Iris pigment epithelial cell (primary cell): ENCODE results near the gene PDGFD.

Source experiments
- DNase-seq: peaks from one replicate; pipeline ENCODE4 v3.0.0-alpha.2; 2011; ENCODE audit warnings: low read depth

The PDGFD gene

DNA sequence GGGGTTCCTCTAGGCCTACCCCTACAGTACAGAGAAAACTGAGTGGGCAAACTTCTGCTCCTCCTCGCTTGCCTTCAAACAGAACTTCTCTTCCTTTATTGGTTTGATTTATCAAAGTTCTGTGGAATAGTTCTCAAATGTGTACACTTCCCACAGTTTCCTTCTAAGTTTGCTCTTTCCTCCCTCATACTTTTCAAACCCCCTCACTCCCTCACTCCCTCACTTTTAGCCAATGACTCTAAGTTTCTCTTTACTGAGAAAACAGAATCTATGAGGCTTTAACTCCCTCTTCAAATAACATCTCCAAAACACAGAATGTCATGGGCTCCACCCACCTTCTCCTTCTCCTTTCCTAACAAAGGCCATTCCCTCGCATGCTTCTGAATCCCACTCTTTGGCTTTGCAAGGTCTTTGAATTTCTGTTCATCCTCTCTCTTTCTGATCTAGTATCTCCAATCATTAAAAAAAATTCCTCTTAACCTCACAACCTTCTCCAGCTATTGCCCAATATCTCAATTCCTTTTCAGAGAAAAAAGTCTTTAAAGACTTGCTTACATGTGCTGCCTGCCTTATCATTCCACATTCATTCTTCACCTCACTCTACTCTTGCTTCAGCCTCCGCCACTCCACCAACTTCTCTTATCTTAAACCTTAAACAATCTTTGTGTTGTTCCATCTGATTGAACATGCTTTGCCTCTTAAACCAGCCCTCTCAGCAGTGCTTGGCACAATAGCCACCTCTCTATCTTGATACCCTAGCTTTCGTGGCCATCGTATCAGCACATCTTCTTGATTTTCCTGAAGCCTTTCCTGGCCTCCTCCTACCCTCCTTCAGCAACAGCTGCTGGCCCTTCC, 70.3 kb downstream of the PDGFD start:
- peak; percentile 39 for DNase-seq

DNA sequence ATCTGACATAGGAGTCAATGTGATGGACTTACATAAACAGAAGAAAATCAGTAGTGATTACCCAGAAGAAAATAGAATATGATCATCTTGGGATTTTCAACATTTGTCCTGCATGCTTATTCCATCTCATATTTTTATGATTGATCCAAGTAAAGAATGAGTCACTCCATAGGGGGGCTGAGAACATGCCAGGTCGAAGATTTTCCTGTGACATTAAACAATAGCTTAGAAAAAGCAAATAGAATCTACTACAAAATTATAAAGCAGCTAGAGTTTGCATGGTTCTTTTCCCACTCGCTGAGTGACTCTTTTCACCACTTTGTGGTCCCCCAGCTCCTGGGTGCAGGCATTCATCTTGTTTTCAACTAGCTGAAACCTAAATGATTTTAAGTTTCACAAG, 71.2 kb downstream of the PDGFD start:
- DNase-seq, result no peak

DNA sequence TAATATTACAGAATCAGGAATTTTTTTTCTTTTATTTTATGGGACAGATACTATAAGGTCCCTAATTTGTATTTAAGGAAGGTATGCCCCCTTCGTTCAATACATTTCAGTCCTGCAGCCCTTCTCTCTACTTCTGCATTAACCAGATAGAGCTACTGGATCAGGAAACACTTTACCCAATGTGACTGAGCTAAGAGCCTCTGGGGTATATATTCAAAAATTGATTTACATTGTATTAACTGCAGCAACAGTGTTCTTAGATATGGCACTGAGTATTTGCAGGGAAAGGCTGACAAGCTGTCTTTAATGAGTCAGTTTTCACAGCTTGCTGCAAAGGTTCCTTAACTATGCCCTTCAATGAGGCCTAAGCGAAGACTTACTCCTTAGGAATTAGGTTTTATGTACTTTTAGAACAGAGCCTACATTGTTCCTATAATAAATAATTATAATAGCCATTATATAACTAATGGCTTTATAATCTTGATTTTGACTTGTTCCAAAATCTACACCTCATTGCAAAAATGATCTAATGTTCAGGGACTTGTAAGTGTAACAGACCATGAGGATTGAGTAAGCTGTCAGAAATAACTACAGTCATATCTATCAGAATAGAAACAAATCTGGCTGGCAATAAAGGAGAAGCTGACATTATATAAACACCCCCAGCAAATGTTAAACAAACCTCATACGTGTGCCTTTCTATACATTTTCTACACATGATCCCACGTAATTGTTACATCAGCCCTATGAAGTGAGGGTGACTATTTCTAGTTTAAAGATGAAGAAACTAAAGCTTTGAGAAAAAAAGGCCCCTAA, 72.5 kb downstream of the PDGFD start:
- no peak for DNase-seq

GRCh38 chr11:104090767-104091166, 73.2 kb downstream of the PDGFD start:
- no peak for DNase-seq

DNA sequence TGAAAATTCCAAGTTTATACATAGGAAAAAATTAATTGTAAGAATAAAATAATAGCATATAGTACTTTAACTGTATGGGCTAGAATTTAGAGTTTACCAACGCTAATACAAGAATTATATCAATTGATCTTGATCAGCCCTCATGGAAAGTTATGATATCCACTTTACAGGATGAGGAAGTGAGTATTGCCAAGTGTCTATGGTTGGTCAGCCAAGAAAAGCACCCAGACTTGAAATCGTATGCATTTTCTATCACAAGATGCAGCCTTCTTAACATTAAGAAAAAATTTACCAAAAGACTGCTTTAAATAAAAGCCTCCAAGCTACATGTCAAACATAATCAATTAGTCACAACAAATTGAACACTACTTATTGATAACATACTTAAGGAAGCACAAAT, 74.5 kb downstream of the PDGFD start:
- DNase-seq, result no peak

DNA sequence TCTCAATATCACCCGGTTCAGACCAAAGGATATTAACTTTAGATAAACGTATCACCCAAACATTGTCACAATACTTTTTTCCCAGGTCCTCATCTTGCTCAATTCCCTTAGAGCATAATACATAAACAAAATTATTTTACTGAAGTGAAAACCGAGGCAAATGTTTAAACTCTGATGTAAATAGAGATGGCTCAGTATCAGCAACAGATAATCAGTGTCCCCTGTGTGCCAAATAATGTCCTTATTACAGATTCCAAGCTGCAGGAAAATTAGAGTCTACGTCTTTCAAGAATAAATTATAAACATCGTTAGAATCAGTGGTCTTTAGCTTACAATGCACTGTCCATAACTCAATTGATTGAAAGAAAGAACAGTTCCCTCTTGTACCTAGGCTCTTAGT, 77.3 kb downstream of the PDGFD start:
- DNase-seq, result no peak

GRCh38 chr11:104078995-104079394, 85.0 kb downstream of the PDGFD start:
- DNase-seq, result no peak

GRCh38 chr11:104078245-104078644, 85.7 kb downstream of the PDGFD start:
- DNase-seq, result no peak

GRCh38 chr11:104076455-104076854, 87.5 kb downstream of the PDGFD start:
- peak; percentile 53 for DNase-seq

DNA sequence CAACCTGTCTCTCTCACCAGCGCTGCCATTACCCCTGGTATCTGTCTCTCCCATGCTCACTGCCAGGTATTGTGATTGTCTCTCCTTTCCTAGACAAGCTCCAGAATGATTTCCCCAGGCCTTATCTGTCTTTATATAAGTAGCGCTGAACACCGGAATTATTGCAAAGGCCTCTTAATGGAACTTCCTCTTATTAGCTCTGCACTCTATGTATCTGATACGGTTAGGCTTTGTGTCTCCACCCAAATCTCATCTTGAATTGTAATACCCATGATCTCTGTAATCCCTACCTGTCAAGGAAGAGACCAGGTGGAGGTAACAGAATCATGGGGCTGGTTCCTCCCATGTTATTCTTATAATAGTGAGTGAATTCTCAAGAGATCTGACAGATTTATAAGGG, 88.2 kb downstream of the PDGFD start:
- no peak for DNase-seq

DNA sequence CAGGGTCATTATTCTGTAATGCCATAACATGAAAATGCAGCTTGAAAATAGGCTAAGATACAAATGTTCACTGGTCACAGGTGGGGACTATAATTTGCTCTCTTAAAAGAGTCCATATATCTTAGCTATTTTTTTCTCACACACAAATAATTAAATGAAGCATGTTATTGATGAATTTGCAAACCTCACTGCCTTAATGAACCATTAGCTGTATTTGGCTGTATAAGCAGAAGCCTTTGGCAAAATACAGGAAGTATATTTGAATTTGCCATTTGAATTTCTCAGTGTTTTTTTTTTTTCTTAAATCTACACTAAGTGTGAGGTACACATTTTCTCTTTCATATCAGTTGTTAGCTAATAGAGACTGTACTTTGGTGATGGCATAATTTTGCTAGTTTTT, 88.9 kb downstream of the PDGFD start:
- no peak for DNase-seq

DNA sequence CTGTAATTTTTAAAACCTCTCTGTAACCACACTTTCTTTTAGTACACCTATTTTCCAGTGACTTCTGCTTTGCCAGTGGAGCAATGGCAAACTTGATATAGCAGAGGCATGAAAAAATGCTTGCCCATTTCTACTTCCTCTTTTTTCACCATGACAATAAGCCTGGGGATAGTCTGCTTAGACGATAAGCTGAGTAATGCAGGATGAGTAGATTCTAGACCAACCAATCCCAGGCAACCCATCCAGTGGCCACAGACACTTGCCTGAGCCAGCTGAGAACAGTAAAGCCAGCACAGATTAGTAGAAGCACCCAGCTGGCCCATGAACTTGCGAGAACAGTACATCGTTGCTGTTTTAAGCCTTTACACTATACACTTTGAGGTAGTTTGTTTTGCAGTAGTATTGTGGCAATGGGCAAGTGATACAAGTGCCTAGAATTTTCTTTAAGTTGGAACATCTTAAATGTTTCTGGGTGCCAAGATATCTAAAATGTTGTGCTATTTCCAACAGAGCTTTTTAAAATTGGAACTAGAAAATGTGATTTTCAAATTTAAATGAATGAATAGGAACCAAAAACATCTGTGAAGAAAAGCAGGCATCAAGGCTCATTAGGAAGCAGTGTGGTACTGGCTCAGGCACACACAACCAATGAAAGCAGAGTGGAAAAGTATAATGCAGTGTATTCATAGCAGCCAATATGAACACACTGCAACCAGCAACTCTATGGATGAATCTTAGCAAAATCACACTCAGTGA, 89.8 kb downstream of the PDGFD start:
- DNase-seq, result peak; percentile 93

GRCh38 chr11:104067534-104067933, 96.4 kb downstream of the PDGFD start:
- no peak for DNase-seq

GRCh38 chr11:104064034-104064630, 99.8 kb downstream of the PDGFD start:
- DNase-seq, result no peak

DNA sequence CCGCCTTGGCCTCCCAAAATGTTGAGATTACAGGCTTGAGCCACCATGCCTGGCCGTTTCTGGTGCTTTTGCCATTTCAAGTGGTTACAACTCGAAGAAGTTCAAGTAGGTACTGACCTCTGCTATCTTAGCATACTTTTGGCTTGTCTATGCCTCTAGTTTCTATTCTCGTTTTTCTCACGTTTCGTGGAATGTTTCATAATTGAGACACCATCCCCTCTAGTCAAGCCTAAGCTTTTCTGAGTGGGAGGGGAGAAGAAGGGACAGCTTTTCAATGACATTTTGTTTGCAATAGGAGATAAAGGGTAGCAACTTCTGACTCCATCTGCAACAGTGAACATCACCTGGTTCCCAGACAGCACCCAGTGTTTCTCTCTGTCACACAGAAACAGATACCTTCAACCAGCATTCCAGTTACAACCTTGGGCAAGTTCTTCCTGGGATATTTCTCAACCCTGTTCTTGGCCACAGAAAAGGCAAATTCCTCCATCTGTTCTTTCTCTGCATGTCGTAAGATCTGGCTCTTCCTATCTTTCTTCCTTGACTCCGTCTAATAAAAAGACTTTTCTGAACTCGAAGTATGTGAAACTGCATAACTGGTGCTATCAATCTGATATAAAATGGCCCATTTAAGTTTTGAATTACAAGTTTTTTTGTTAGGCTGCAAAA, 102.0 kb downstream of the PDGFD start:
- peak; percentile 64 for DNase-seq

- no peak for DNase-seq
These were observed 103.1 kb downstream of the PDGFD start for GRCh38 chr11:104060820-104061219.

DNA sequence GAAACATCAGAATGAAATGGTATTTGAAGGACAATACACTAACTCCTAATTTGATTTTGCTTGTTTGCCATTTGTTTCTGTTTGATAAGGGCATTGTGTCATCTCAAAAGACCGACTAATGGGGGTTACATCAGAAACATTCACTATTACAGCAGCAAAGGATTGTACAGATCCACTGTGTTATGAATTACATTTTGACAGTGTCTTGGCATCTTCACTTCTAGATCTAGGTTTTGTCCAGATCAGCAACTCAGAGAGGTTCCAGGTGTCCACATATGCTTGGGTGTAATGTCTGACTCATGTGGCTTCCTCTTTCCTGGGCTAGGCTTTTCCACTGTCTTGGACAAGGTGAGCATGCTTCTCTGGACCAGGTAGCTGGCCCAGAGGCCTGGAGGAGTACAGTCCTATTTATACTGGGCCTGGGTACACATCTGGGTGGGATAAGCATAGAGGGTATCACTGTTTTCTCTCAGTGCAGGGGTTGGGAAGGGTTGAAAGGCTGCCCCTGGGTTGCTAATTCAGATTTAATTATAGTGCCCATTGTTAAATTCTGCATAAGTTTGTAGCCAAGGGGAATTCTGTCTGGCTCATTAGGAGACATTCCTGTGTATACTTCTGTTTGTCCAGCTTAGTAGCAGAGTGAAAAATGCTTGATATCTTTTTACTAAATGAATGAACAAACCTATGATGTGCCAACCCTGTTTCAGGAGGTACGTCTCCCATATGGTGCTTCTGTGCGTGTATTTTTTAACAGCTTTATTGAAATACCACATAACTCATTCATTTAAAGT, 103.7 kb downstream of the PDGFD start:
- no peak for DNase-seq

- no peak for DNase-seq
These were observed 105.3 kb downstream of the PDGFD start for GRCh38 chr11:104058680-104059079.

DNA sequence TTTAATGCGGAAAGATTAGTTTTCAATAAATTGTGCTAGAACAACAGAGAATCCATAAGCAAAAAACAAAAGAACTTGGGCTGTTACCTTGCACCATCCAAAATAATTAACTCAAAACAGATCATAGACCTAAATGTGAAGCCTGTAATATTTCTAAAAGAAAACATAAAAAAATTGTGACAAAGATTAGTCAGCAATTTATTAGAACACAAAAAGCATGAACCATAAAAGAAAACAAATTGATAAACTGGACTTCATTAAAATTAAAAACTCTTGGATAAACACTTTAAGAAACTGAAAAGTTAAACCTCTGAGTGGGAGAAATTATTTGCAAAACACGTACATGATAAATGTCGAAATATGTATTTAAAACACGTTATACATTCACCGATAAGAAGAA, 106.0 kb downstream of the PDGFD start:
- no peak for DNase-seq

DNA sequence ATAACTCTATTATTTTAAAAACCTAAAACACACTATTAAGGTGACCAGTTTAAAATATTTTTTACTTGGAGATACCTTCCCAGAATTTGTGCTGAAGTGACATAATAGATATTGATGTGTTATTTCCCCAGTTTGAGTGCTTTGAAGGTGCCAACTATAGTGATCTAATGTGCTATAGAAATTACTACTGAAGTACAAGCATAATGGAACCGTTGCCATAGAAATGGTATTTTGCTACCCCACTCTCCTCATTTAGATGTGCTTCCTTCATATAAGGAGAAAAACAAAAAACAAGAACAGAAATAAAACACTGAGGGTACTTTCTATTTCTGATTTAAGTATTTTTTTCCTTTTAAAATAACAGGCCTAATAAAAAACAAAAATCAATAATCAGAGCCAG, 108.4 kb downstream of the PDGFD start:
- no peak for DNase-seq
